CD4-positive, alpha-beta T cell treated with Interleukin-17A for 1 hour (primary cell): ENCODE data around the gene HTRA2.

Experiments used
- DNase-seq: peaks from one replicate; pipeline ENCODE4 v3.0.0-alpha.2; 2020

The HTRA2 gene

GRCh38 chr2:74566076-74566753, 36.5 kb downstream of the HTRA2 start:
- no peak for DNase-seq

GRCh38 chr2:74566754-74567085, 37.0 kb downstream of the HTRA2 start:
- no peak for DNase-seq

- no peak for DNase-seq
These were observed 38.1 kb downstream of the HTRA2 start for GRCh38 chr2:74567881-74568280.

GRCh38 chr2:74569686-74570085, 40.0 kb downstream of the HTRA2 start:
- no peak for DNase-seq

- no peak for DNase-seq
These were observed 41.3 kb downstream of the HTRA2 start for GRCh38 chr2:74571058-74571457.

- no peak for DNase-seq
These were observed 42.6 kb downstream of the HTRA2 start for GRCh38 chr2:74572178-74572925.

GRCh38 chr2:74573747-74574562, 44.2 kb downstream of the HTRA2 start:
- DNase-seq: peak; percentile 52

- no peak for DNase-seq
These were observed 45.6 kb downstream of the HTRA2 start for GRCh38 chr2:74575320-74575719.

- DNase-seq: no peak
These were observed 46.6 kb downstream of the HTRA2 start for GRCh38 chr2:74576211-74576862.

- no peak for DNase-seq
These were observed 47.1 kb downstream of the HTRA2 start for GRCh38 chr2:74576863-74577229.

- DNase-seq: no peak
These were observed 47.7 kb downstream of the HTRA2 start for GRCh38 chr2:74577448-74577847.

GRCh38 chr2:74578408-74578807, 48.7 kb downstream of the HTRA2 start:
- no peak for DNase-seq

- DNase-seq: no peak
These were observed 51.7 kb downstream of the HTRA2 start for GRCh38 chr2:74581463-74581862.

GRCh38 chr2:74582184-74582583, 52.5 kb downstream of the HTRA2 start:
- no peak for DNase-seq
